ENCODE results near the gene NOP58. TPM values are rescaled to one million over a fixed set of nuclear protein-coding genes. Genes with fewer than 3 reads are reported as not detected.

The NOP58 gene
- total and polyA plus RNA-seq, 10 of the 15 experiments (the other 5 are each of a cell fraction or from before 2014, with no cell fraction given), result 131 to 327 (median 217) TPM

- no peak for TF ChIP-seq EZH2 (IDR thresholded peaks at IDR 0.05; ENCODE audit: borderline replicate concordance, control insufficient read depth, low read depth, low read length)
- TF ChIP-seq FOS (IDR thresholded peaks at IDR 0.05; ENCODE audit: borderline replicate concordance, extremely low read depth, insufficient read length), result no peak
- TF ChIP-seq LARP7 (IDR thresholded peaks at IDR 0.05), result peak; percentile 17; the same call in 1 of the 2 replicates
- TF ChIP-seq POU2F2 (IDR thresholded peaks at IDR 0.05; ENCODE audit: borderline replicate concordance, low read depth, low read length), result 0 out of 3 replicates have a peak, but pooled peaks have one; percentile 16
- no peak for TF ChIP-seq CHD2 (IDR thresholded peaks at IDR 0.05; ENCODE audit: borderline replicate concordance, low read depth, low read length)
- no peak for TF ChIP-seq MEF2B (IDR thresholded peaks at IDR 0.05; ENCODE audit: partially characterized antibody, poor library complexity, severe bottlenecking)
- DNase-seq (ENCODE audit: low read depth, low spot score), result no peak
- under 1% methylated on average over 9 of the region's 9 CpGs for WGBS (ENCODE audit: insufficient coverage, insufficient replicate concordance, low lambda C conversion rate, missing lambda C conversion rate)
- H2AFZ ChIP-seq (ENCODE audit: control insufficient read depth, low read depth, low read length), result no peak overlapping the region
- FAIRE-seq, result no peak
- no peaks in the 10 kb centered on the region for H3K27me3 ChIP-seq (replicated peaks in 1 of 2; ENCODE audit: control insufficient read depth in 2 of 2, insufficient read depth in 2 of 2, low read length in 1 of 2)
- H3K4me2 ChIP-seq (ENCODE audit: control insufficient read depth, insufficient read depth), result peak overlapping the region; percentile 71
- ATAC-seq, result peak; percentile 15; the same call in 1 of the 3 replicates
- intact Hi-C loops (cut with micrococcal nuclease; ENCODE audit: unreplicated experiment), result loop anchor here (5.0 kb wide), 1 partner anchor 110 kb away; the partner anchor contains the start of gene BMPR2
- in situ Hi-C loops (cut with MboI), result no loop called here
- no peaks in the 10 kb centered on the region for H3K9me3 ChIP-seq (replicated peaks; ENCODE audit: control insufficient read depth, insufficient read depth, low read length)
- no TSS peak for BruUV-seq (replicated peaks)
- H3K36me3 ChIP-seq (ENCODE audit: control insufficient read depth in 2 of 2, insufficient read depth in 2 of 2, low read length in 1 of 2), result no peaks in the 10 kb centered on the region
- peak overlapping the region; percentile 99 for H3K27ac ChIP-seq (ENCODE audit: control insufficient read depth, insufficient read depth)
- peaks cover 19% of the 10 kb centered on the region for H4K20me1 ChIP-seq (ENCODE audit: control insufficient read depth, insufficient read depth)
- RAD21 ChIA-PET (ENCODE audit: unreplicated experiment), result interaction anchor here (1.5 to 1.6 kb wide), 3 partner anchors 10 to 114 kb away, joined by 4 to 7 read pairs (median 7); no protein-coding TSS in a partner anchor
- H3K4me1 ChIP-seq (ENCODE audit: control insufficient read depth, insufficient read depth, low read length), result peaks cover 12% of the 10 kb centered on the region
- CTCF ChIA-PET, result interaction anchor here (0.7 to 1.3 kb wide), 2 partner anchors 11 to 359 kb away, joined by 3 to 5 read pairs; no protein-coding TSS in a partner anchor
- peaks cover 73% of the 10 kb centered on the region for H3K79me2 ChIP-seq (ENCODE audit: control insufficient read depth, insufficient read depth, low read length)
- H3K4me3 ChIP-seq, result peak overlapping the region; percentile 89
- H3K9ac ChIP-seq (ENCODE audit: control insufficient read depth, insufficient read depth, low read length), result peak overlapping the region; percentile 98
- POLR2A ChIA-PET, result interaction anchor here (0.6 to 1.7 kb wide), 5 partner anchors 10 to 32 kb away, joined by 3 to 11 read pairs (median 4); no protein-coding TSS in a partner anchor
- SMC1A ChIA-PET (ENCODE audit: uncharacterized antibody, unreplicated experiment), result interaction anchor here (0.7 to 2.5 kb wide), 4 partner anchors 10 to 112 kb away, joined by 3 to 10 read pairs (median 6); partner anchors contain the start of gene SUMO1
Observed at GRCh38 chr2:202267495-202267894, 1.9 kb downstream of the NOP58 start.

All from GM12878 (cell line).